Spinal cord (tissue), 10 donors: ENCODE measurements around the gene AADACL4. TPM values are rescaled to one million over a fixed set of nuclear protein-coding genes. Genes with fewer than 3 reads are reported as not detected.
"Not testable (repeated sequence)": the region's sequence is repeated elsewhere in the genome, so short reads cannot be mapped to it uniquely, and the experiment has no call there.

Experiments
- DNase-seq, 6 donors: peaks; one replicate each; pipeline versions ENCODE4 v3.0.0 to v3.0.0-alpha.2; 2013 to 2015; ENCODE audit warnings: low spot score in 6 of 6, low read depth in 4 of 6
- H3K27ac ChIP-seq: one replicate; pipeline ENCODE4 v1.5.1; 2013; ENCODE audit warnings: low read depth, low read length, control low read depth
- H3K27me3 ChIP-seq: one replicate; pipeline ENCODE4 v1.6.1; 2013; ENCODE audit warnings: low read length; ENCODE audit not compliant: control insufficient read depth, insufficient read depth
- H3K36me3 ChIP-seq: one replicate; pipeline ENCODE4 v1.6.1; 2013; ENCODE audit warnings: low read length; ENCODE audit not compliant: control insufficient read depth, insufficient read depth
- H3K4me1 ChIP-seq: one replicate; pipeline ENCODE4 v1.6.1; 2013; ENCODE audit warnings: low read length; ENCODE audit not compliant: control insufficient read depth, insufficient read depth
- H3K4me3 ChIP-seq: one replicate; pipeline ENCODE4 v1.5.1; 2013; ENCODE audit warnings: low read depth, low read length, control low read depth
- H3K9me3 ChIP-seq: one replicate; pipeline ENCODE4 v1.6.1; 2013; ENCODE audit warnings: low read length; ENCODE audit not compliant: control insufficient read depth, insufficient read depth
- WGBS: methylation state at CpG from one replicate; pipeline ENCODE4 v1.1.5; 2013; ENCODE audit warnings: missing lambda C conversion rate; ENCODE audit not compliant: insufficient coverage; 5-methylcytosine and 5-hydroxymethylcytosine counted together
- polyA plus RNA-seq, 2 donors: library from polyadenylated mRNA; unstranded; fragments of 120-200 nt; gene quantifications; one replicate each; pipeline ENCODE4 v1.2.1, GENCODE V29; 2013; ENCODE audit not compliant: insufficient read length in 2 of 2
- total RNA-seq, 2 donors: library from RNA; depleted of rRNA in 1 of 2; stranded (reverse); fragments of 120-200 nt in 1 of 2; fragments of >200 nt in 1 of 2; gene quantifications; one replicate each; pipeline versions ENCODE4 v1.2.3 to v1.2.4, GENCODE V29; 2013 to 2014
- donor health status: healthy.

AADACL4 gene
- total and polyA plus RNA-seq, 4 donors = 0.11 TPM; not detected in 3

GRCh38 chr1:12666141-12666735 is 22.4 kb downstream of the AADACL4 start:
- Histone ChIP-seq H3K27ac (no peak overlapping the region), H3K9me3 (no peaks in the 10 kb centered on the region), H3K4me3 (no peak overlapping the region), H3K4me1 (no peaks in the 10 kb centered on the region), H3K27me3 (no peaks in the 10 kb centered on the region), H3K36me3 (no peaks in the 10 kb centered on the region)
- 94% methylated on average over 13 of the region's 15 CpGs for WGBS
- no peak for DNase-seq

GRCh38 chr1:12669529-12670068 is 25.7 kb downstream of the AADACL4 start:
- Histone ChIP-seq H3K9me3 (no peaks in the 10 kb centered on the region), H3K4me3 (no peak overlapping the region), H3K36me3 (no peaks in the 10 kb centered on the region), H3K27me3 (no peaks in the 10 kb centered on the region), H3K4me1 (no peaks in the 10 kb centered on the region), H3K27ac (no peak overlapping the region)
- WGBS = 47% methylated on average over 2 of the region's 3 CpGs
- DNase-seq = no peak

- no peaks in the 10 kb centered on the region for H3K9me3 ChIP-seq
- no peaks in the 10 kb centered on the region for H3K4me1 ChIP-seq
- no peak overlapping the region for H3K27ac ChIP-seq
- no peak overlapping the region for H3K4me3 ChIP-seq
- H3K27me3 ChIP-seq = no peaks in the 10 kb centered on the region
- no peaks in the 10 kb centered on the region for H3K36me3 ChIP-seq
- DNase-seq = no peak
Measured at GRCh38 chr1:12674358-12674757, 30.5 kb downstream of the AADACL4 start.

GRCh38 chr1:12676122-12676521 is 32.2 kb downstream of the AADACL4 start:
- not testable (repeated sequence) for H3K27me3 ChIP-seq, DNase-seq, H3K36me3 ChIP-seq, H3K9me3 ChIP-seq, H3K27ac ChIP-seq, H3K4me3 ChIP-seq, H3K4me1 ChIP-seq
- 100% methylated on average over 3 of the region's 4 CpGs for WGBS

GRCh38 chr1:12677565-12677964 is 33.7 kb downstream of the AADACL4 start:
- Histone ChIP-seq H3K27me3 (no peaks in the 10 kb centered on the region), H3K36me3 (no peaks in the 10 kb centered on the region), H3K4me1 (no peaks in the 10 kb centered on the region), H3K9me3 (no peaks in the 10 kb centered on the region), H3K4me3 (no peak overlapping the region), H3K27ac (no peak overlapping the region)
- 91% methylated on average over 1 of the region's 1 CpG for WGBS
- DNase-seq = peak in 1 of 6 donors; percentile 43

GRCh38 chr1:12678350-12678749 is 34.5 kb downstream of the AADACL4 start:
- no peaks in the 10 kb centered on the region for H3K4me1 ChIP-seq
- H3K27me3 ChIP-seq = no peaks in the 10 kb centered on the region
- no CpG with 5 or more reads among the region's 2 CpGs for WGBS
- no peak overlapping the region for H3K4me3 ChIP-seq
- no peaks in the 10 kb centered on the region for H3K9me3 ChIP-seq
- H3K36me3 ChIP-seq = no peaks in the 10 kb centered on the region
- peak in 2 of 6 donors; percentile 13 to 24 for DNase-seq
- H3K27ac ChIP-seq = no peak overlapping the region

GRCh38 chr1:12678820-12679219 is 34.9 kb downstream of the AADACL4 start:
- Histone ChIP-seq H3K4me1 (no peaks in the 10 kb centered on the region), H3K36me3 (no peaks in the 10 kb centered on the region), H3K4me3 (no peak overlapping the region), H3K27me3 (no peaks in the 10 kb centered on the region), H3K9me3 (no peaks in the 10 kb centered on the region), H3K27ac (no peak overlapping the region)
- no CpG with 5 or more reads among the region's 3 CpGs for WGBS
- DNase-seq = no peak

- DNase-seq = peak in 1 of 6 donors; percentile 36
- no peaks in the 10 kb centered on the region for H3K36me3 ChIP-seq
- WGBS = no CpG with 5 or more reads among the region's 2 CpGs
- H3K4me3 ChIP-seq = no peak overlapping the region
- no peaks in the 10 kb centered on the region for H3K9me3 ChIP-seq
- H3K4me1 ChIP-seq = no peaks in the 10 kb centered on the region
- no peaks in the 10 kb centered on the region for H3K27me3 ChIP-seq
- no peak overlapping the region for H3K27ac ChIP-seq
Measured at GRCh38 chr1:12690156-12690555, 46.3 kb downstream of the AADACL4 start.

GRCh38 chr1:12692967-12693782 is 49.3 kb downstream of the AADACL4 start:
- no peaks in the 10 kb centered on the region for H3K4me1 ChIP-seq
- WGBS = 55% methylated on average over 10 of the region's 10 CpGs
- no peak overlapping the region for H3K4me3 ChIP-seq
- H3K27me3 ChIP-seq = no peaks in the 10 kb centered on the region
- H3K27ac ChIP-seq = no peak overlapping the region
- H3K9me3 ChIP-seq = no peaks in the 10 kb centered on the region
- peak in 2 of 6 donors; percentile 28 to 41 for DNase-seq
- no peaks in the 10 kb centered on the region for H3K36me3 ChIP-seq

GRCh38 chr1:12696658-12697057 is 52.8 kb downstream of the AADACL4 start:
- H3K4me1 ChIP-seq = no peaks in the 10 kb centered on the region
- no peak for DNase-seq
- WGBS = no CpG with 5 or more reads among the region's 3 CpGs
- no peak overlapping the region for H3K4me3 ChIP-seq
- no peaks in the 10 kb centered on the region for H3K36me3 ChIP-seq
- no peak overlapping the region for H3K27ac ChIP-seq
- H3K27me3 ChIP-seq = no peaks in the 10 kb centered on the region
- peaks cover 1% of the 10 kb centered on the region for H3K9me3 ChIP-seq
